ENCODE results near the gene TGFBR3. TPM values are rescaled to one million over a fixed set of nuclear protein-coding genes. Genes with fewer than 3 reads are reported as not detected.

Gene TGFBR3
- total RNA-seq, 4 donors from 2014 or later: 32.9 to 138 (median 58.8) TPM

DNA sequence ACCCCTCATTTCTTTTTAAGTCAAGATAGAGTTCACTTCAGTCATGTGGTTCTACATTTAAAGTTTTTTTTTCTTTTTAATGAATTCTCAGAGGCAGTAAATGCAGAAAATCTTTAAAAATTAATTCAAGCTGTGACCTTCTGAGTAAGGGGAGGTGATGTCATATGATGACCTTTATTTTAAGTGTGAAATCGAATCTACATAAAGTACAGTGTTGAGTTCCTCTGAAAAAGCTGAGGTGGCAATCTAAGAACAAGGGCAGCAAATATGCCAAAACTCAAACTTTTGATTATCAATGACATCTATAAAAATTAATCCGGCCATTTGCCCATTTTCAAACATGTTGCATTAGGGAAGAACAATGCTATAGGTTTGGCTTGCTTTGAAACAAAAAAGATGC lies 211.8 kb downstream of the TGFBR3 start:
- in situ Hi-C loops (cut with MboI; ENCODE audit: low pct_ligation_motif_present in 1 of 4, low pct_unique_long_range_greater_than_20kb in 1 of 4, low sequenced_read_pairs in 3 of 4): no loop called here
- no peaks in the 10 kb centered on the region for H3K9me3 ChIP-seq
- H3K4me1 ChIP-seq: no peaks in the 10 kb centered on the region
- no peaks in the 10 kb centered on the region for H3K27me3 ChIP-seq
- no peak for DNase-seq
- H3K4me3 ChIP-seq: no peak overlapping the region
- TF ChIP-seq EP300 (IDR thresholded peaks at IDR 0.05; ENCODE audit: low read depth) (no peak), POLR2A (IDR thresholded peaks at IDR 0.05) (no peak), POLR2AphosphoS5 (IDR thresholded peaks at IDR 0.05) (no peak)
- TF ChIP-seq, protein P1, sequence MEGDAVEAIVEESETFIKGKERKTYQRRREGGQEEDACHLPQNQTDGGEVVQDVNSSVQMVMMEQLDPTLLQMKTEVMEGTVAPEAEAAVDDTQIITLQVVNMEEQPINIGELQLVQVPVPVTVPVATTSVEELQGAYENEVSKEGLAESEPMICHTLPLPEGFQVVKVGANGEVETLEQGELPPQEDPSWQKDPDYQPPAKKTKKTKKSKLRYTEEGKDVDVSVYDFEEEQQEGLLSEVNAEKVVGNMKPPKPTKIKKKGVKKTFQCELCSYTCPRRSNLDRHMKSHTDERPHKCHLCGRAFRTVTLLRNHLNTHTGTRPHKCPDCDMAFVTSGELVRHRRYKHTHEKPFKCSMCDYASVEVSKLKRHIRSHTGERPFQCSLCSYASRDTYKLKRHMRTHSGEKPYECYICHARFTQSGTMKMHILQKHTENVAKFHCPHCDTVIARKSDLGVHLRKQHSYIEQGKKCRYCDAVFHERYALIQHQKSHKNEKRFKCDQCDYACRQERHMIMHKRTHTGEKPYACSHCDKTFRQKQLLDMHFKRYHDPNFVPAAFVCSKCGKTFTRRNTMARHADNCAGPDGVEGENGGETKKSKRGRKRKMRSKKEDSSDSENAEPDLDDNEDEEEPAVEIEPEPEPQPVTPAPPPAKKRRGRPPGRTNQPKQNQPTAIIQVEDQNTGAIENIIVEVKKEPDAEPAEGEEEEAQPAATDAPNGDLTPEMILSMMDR (IDR thresholded peaks at IDR 0.05): no peak
- peak overlapping the region in 2 of 4 donors; percentile 0 to 25 for H3K27ac ChIP-seq
- no peaks in the 10 kb centered on the region for H3K36me3 ChIP-seq
- WGBS, 2 donors (ENCODE audit: low coverage in 1 of 2): 82 to 88% methylated on average over 2 of the region's 2 CpGs
- intact Hi-C loops (cut with DNase I; ENCODE audit: low total_unique reads): no loop called here

DNA sequence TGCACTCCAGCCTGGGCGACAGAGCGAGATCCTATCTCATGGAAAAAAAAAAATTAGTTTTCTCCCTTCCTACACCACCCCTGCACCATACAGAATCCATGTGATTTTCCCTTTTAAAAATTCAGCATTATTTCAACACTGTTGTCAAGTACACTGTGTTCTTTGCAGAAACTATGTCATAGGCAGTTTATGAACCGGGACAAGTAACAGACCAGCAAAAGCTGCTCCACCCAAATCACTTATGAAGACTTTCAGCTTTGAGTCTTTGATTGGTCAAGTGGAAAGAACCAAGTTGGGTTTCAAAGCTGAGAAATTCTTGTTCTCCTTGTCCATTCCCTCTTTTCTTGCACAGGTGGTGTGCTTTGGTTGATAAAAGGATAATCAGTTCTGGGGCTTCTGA lies 212.3 kb downstream of the TGFBR3 start:
- no peak overlapping the region for H3K4me3 ChIP-seq
- no peak for DNase-seq
- H3K9me3 ChIP-seq: no peaks in the 10 kb centered on the region
- in situ Hi-C loops (cut with MboI; ENCODE audit: low pct_ligation_motif_present in 1 of 4, low pct_unique_long_range_greater_than_20kb in 1 of 4, low sequenced_read_pairs in 3 of 4): no loop called here
- 29 to 68% methylated on average over 2 to 3 of the region's 3 CpGs for WGBS, 2 donors (ENCODE audit: low coverage in 1 of 2)
- H3K4me1 ChIP-seq: no peaks in the 10 kb centered on the region
- H3K27me3 ChIP-seq: no peaks in the 10 kb centered on the region
- H3K36me3 ChIP-seq: no peaks in the 10 kb centered on the region
- intact Hi-C loops (cut with DNase I; ENCODE audit: low total_unique reads): no loop called here
- TF ChIP-seq EP300 (IDR thresholded peaks at IDR 0.05; ENCODE audit: low read depth): no peak
- TF ChIP-seq, protein P1 (IDR thresholded peaks at IDR 0.05): no peak
- TF ChIP-seq POLR2A (IDR thresholded peaks at IDR 0.05): no peak
- no peak for TF ChIP-seq POLR2AphosphoS5 (IDR thresholded peaks at IDR 0.05)
- peak overlapping the region in 1 of 4 donors; percentile 25 for H3K27ac ChIP-seq

DNA sequence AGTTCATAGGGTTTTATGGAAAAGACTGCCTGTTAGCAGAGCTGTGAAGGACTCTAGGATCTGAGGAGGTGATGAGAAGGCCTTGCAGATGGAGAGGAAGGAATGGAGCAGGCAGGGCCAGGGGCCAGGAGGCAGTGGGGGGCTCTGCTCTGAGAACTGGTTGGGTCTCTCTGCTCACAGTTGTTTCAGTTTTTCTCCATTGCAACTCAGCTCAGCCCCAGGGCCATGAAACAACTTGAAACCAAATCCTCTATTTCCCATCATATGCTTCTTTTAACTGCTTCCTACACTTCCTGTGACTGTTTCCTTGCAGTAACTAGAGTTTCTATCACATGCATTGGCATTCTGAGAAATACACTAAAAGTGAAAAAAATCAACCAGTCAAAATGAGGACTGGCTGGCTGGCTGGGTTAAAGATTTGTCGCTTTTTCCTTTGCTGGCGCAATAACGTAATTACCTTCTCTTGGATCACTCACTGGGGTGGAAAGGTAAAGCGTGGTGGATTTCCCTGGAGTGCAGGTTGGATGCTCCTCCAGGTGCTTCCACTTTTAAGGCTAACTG lies 213.3 kb downstream of the TGFBR3 start:
- in situ Hi-C loops (cut with MboI; ENCODE audit: low pct_ligation_motif_present in 1 of 4, low pct_unique_long_range_greater_than_20kb in 1 of 4, low sequenced_read_pairs in 3 of 4) (no loop called here), intact Hi-C loops (cut with DNase I; ENCODE audit: low total_unique reads) (no loop called here)
- TF ChIP-seq POLR2AphosphoS5 (IDR thresholded peaks at IDR 0.05) (no peak), POLR2A (IDR thresholded peaks at IDR 0.05) (no peak), EP300 (IDR thresholded peaks at IDR 0.05; ENCODE audit: low read depth) (no peak)
- TF ChIP-seq, protein P1 (IDR thresholded peaks at IDR 0.05): no peak
- Histone ChIP-seq H3K4me3 (no peak overlapping the region), H3K36me3 (no peaks in the 10 kb centered on the region), H3K27me3 (no peaks in the 10 kb centered on the region), H3K9me3 (no peaks in the 10 kb centered on the region), H3K27ac (no peak overlapping the region), H3K4me1 (no peaks in the 10 kb centered on the region)
- WGBS, 2 donors (ENCODE audit: low coverage in 1 of 2): 89 to 100% methylated on average over 3 to 4 of the region's 4 CpGs
- DNase-seq: no peak

DNA sequence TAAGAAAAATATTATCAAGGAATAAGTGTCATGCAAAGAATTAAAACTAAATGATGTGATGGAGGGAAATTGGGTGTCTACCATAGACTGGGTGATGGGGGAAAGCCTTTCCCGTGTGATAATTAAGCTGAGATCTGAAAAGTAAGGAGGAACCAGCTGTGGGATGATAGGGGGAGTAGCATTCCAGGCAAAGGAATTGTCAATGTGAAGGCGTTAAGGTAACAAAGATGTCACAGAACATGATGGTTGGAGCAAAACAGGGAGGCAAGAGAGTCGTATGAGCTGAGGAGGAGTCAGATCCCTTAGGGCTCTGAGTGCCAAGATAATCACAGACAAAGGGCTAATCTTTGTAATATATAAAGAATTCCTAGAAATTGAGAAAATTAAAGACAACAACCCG lies 215.2 kb downstream of the TGFBR3 start:
- Histone ChIP-seq H3K36me3 (no peaks in the 10 kb centered on the region), H3K4me1 (no peaks in the 10 kb centered on the region), H3K9me3 (no peaks in the 10 kb centered on the region), H3K4me3 (no peak overlapping the region), H3K27ac (no peak overlapping the region), H3K27me3 (no peaks in the 10 kb centered on the region)
- in situ Hi-C loops (cut with MboI; ENCODE audit: low pct_ligation_motif_present in 1 of 4, low pct_unique_long_range_greater_than_20kb in 1 of 4, low sequenced_read_pairs in 3 of 4): no loop called here
- WGBS, 2 donors (ENCODE audit: low coverage in 1 of 2): 86 to 97% methylated on average over 3 to 4 of the region's 4 CpGs
- intact Hi-C loops (cut with DNase I; ENCODE audit: low total_unique reads): no loop called here
- DNase-seq: no peak
- TF ChIP-seq POLR2A (IDR thresholded peaks at IDR 0.05) (no peak), EP300 (IDR thresholded peaks at IDR 0.05; ENCODE audit: low read depth) (no peak), POLR2AphosphoS5 (IDR thresholded peaks at IDR 0.05) (no peak)
- TF ChIP-seq, protein P1 (IDR thresholded peaks at IDR 0.05): no peak
